Cardiac fibroblast (primary cell): ENCODE data around the gene TAOK1.

Experiments
- DNase-seq, 2 donors: peaks; one replicate each; pipeline versions ENCODE4 v3.0.0 to v3.0.0-alpha.2; 2010; ENCODE audit warnings: low read depth in 2 of 2
- H3K4me3 ChIP-seq, 2 donors: replicated peaks in 1 of 2; 1 replicate in 1 of 2; 2 replicates in 1 of 2; pipeline ENCODE4 v1.5.1; 2011; ENCODE audit warnings: low read depth in 2 of 2, low read length in 2 of 2, mild to moderate bottlenecking in 2 of 2, moderate library complexity in 1 of 2
- TF ChIP-seq, protein P1 (sequence below): IDR thresholded peaks from one replicate; pipeline ENCODE4 v1.5.1; 2011; ENCODE audit warnings: low read depth, mild to moderate bottlenecking, low read length, inconsistent platforms

The TAOK1 gene

DNA sequence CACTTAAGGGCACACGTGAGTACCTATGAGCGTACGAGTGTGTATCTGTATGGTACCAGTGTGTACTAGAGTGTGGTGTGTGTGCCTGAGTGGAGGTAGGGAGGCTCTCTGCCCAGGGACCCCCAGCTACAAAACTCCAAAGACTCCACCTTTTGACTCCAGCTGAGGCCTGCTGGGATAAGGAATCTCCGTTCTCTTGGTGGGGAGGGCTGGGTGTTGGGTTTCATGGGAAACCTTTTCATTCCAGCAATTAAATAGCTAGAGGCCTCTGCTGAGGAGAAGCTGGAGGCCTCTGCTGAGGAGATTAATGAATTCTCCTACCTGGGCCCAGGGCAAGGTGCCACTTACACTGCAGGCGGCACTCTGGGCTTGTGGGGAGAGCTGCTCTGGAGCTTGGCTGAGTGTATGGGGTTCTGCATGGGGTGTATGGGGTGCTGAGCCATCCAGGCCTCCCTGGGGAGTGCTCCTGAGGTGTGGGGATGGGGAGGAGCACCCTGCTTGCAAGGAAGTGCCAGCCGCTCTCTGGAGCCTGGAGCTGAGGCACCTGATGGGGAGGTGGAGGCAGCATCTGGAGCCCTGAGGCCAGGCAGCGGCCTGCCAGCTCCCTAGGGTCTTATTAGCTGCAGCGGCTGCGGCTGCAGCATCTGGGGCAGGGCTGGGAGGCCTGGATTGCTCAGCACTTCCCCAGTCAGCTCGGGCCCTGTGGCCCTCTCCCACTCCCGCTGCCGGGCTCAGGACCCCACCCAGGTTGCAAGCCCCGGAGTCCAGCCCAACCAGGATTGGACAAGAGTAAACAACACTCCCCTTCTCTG lies 207.4 kb downstream of the TAOK1 start:
- TF ChIP-seq, protein P1, sequence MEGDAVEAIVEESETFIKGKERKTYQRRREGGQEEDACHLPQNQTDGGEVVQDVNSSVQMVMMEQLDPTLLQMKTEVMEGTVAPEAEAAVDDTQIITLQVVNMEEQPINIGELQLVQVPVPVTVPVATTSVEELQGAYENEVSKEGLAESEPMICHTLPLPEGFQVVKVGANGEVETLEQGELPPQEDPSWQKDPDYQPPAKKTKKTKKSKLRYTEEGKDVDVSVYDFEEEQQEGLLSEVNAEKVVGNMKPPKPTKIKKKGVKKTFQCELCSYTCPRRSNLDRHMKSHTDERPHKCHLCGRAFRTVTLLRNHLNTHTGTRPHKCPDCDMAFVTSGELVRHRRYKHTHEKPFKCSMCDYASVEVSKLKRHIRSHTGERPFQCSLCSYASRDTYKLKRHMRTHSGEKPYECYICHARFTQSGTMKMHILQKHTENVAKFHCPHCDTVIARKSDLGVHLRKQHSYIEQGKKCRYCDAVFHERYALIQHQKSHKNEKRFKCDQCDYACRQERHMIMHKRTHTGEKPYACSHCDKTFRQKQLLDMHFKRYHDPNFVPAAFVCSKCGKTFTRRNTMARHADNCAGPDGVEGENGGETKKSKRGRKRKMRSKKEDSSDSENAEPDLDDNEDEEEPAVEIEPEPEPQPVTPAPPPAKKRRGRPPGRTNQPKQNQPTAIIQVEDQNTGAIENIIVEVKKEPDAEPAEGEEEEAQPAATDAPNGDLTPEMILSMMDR: no peak
- no peak for DNase-seq
- no peak overlapping the region for H3K4me3 ChIP-seq
